H1 (cell line): ENCODE measurements around the gene NOS1AP. TPM values are rescaled to one million over a fixed set of nuclear protein-coding genes. Genes with fewer than 3 reads are reported as not detected.

Source experiments
- CTCF ChIA-PET: fragments of 300-600 bp; sonication (Branson Sonifier 250); formaldehyde crosslinking; loops from one replicate; lab custom pipeline; 2021; ENCODE audit not compliant: partially characterized antibody; lab: Charles Lee
- POLR2A ChIA-PET: fragments of 300-600 bp; sonication (Branson Sonifier 250); formaldehyde crosslinking; loops from one replicate; lab custom pipeline; 2021; ENCODE audit warnings: inconsistent platforms; ENCODE audit not compliant: partially characterized antibody; lab: Charles Lee
- DNase-seq, 2 experiments: peaks; one replicate each; pipeline versions ENCODE4 v3.0.0 to v3.0.0-alpha.2; 2010 to 2022; ENCODE audit warnings: low spot score in 2 of 2, low read depth in 1 of 2, mixed read lengths in 1 of 2
- FAIRE-seq: peaks from 2 replicates; lab custom pipeline; 2011; peaks lifted over from hg19 to GRCh38; lab: Jason Lieb, UNC
- H2AFZ ChIP-seq: 2 replicates; pipeline ENCODE4 v1.8.1; 2012; ENCODE audit warnings: low read length, inconsistent platforms
- H2AK5ac ChIP-seq: 2 replicates; pipeline ENCODE4 v1.6.1; 2013; ENCODE audit warnings: low read depth, low read length
- H2BK120ac ChIP-seq: replicated peaks from 2 replicates; pipeline ENCODE3; 2013; ENCODE audit warnings: low read depth, low read length, inconsistent platforms
- H2BK12ac ChIP-seq: 2 replicates; pipeline ENCODE4 v1.6.1; 2013; ENCODE audit warnings: low read depth, low read length
- H2BK15ac ChIP-seq: 2 replicates; pipeline ENCODE4 v1.6.1; 2013; ENCODE audit warnings: low read length
- H2BK20ac ChIP-seq: 2 replicates; pipeline ENCODE4 v1.6.1; 2013; ENCODE audit warnings: low read length
- H2BK5ac ChIP-seq: 2 replicates; pipeline ENCODE4 v1.6.1; 2013; ENCODE audit warnings: low read depth, low read length
- H3K14ac ChIP-seq: 2 replicates; pipeline ENCODE4 v1.6.1; 2013; ENCODE audit warnings: inconsistent platforms; ENCODE audit not compliant: insufficient read length
- H3K18ac ChIP-seq: 2 replicates; pipeline ENCODE4 v1.6.1; 2013; ENCODE audit warnings: low read length; ENCODE audit errors: extremely low read depth
- H3K23ac ChIP-seq: 2 replicates; pipeline ENCODE4 v1.6.1; 2013; ENCODE audit warnings: inconsistent platforms; ENCODE audit not compliant: insufficient read length
- H3K23me2 ChIP-seq: 2 replicates; pipeline ENCODE4 v1.6.1; 2013; ENCODE audit warnings: low read depth, low read length
- H3K27ac ChIP-seq: 2 replicates; pipeline ENCODE4 v1.6.1; 2011; ENCODE audit warnings: low read depth, low read length, inconsistent platforms
- H3K27me3 ChIP-seq, 4 experiments: replicated peaks in 1 of 4; 1 replicate in 1 of 4; 2 replicates in 3 of 4; pipeline versions ENCODE4 v1.6.1 to v1.8.1; 2011 to 2013; ENCODE audit warnings: low read length in 3 of 4, mild to moderate bottlenecking in 3 of 4, inconsistent platforms in 2 of 4, mixed read lengths in 2 of 4, moderate library complexity in 1 of 4; ENCODE audit not compliant: control insufficient read depth in 3 of 4, insufficient read depth in 3 of 4; ENCODE audit errors: extremely low read depth in 1 of 4
- H3K36me3 ChIP-seq, 4 experiments: 2 replicates each; pipeline versions ENCODE4 v1.6.1 to v1.8.1; 2011 to 2013; ENCODE audit warnings: mild to moderate bottlenecking in 4 of 4, low read length in 3 of 4, moderate library complexity in 2 of 4, control low read depth in 1 of 4, inconsistent platforms in 1 of 4; ENCODE audit not compliant: insufficient read depth in 4 of 4, control insufficient read depth in 2 of 4
- H3K4ac ChIP-seq: replicated peaks from 2 replicates; pipeline ENCODE3; 2013; ENCODE audit warnings: low read length, low read depth, mixed read lengths, inconsistent platforms; ENCODE audit not compliant: insufficient read length
- H3K4me1 ChIP-seq, 4 experiments: replicated peaks in 1 of 4; 1 replicate in 1 of 4; 2 replicates in 3 of 4; pipeline versions ENCODE4 v1.6.1 to v1.8.1; 2011 to 2013; ENCODE audit warnings: low read length in 3 of 4, inconsistent platforms in 2 of 4, mixed read lengths in 1 of 4; ENCODE audit not compliant: insufficient read depth in 4 of 4, control insufficient read depth in 3 of 4
- H3K4me2 ChIP-seq, 2 experiments: 2 replicates each; pipeline versions ENCODE4 v1.6.1 to v1.8.1; 2011 to 2013; ENCODE audit warnings: low read depth in 2 of 2, low read length in 2 of 2, control low read depth in 1 of 2, inconsistent platforms in 1 of 2, mild to moderate bottlenecking in 1 of 2; ENCODE audit not compliant: insufficient read depth in 1 of 2
- H3K4me3 ChIP-seq, 4 experiments: fragments of 200-600, 300-600 bp in 1 of 4; sonication (generic), shearing (Covaris generic), sonication (Bioruptor Twin) in 1 of 4; 2 replicates each; pipeline versions ENCODE4 v1.5.1 to v1.8.1; 2011 to 2016; ENCODE audit warnings: low read length in 4 of 4, low read depth in 3 of 4, control low read depth in 2 of 4, inconsistent platforms in 2 of 4, mild to moderate bottlenecking in 2 of 4, mixed read lengths in 1 of 4, moderate library complexity in 1 of 4; ENCODE audit not compliant: insufficient read depth in 2 of 4; ENCODE audit errors: extremely low read depth in 1 of 4
- H3K56ac ChIP-seq: replicated peaks from 2 replicates; pipeline ENCODE3; 2013; ENCODE audit warnings: low read depth, mild to moderate bottlenecking, mixed read lengths, low read length, inconsistent platforms; ENCODE audit not compliant: insufficient read length
- H3K79me1 ChIP-seq: 2 replicates; pipeline ENCODE4 v1.6.1; 2013; ENCODE audit warnings: low read depth, low read length, control low read depth
- H3K79me2 ChIP-seq, 2 experiments: 2 replicates each; pipeline versions ENCODE4 v1.6.1 to v1.8.1; 2012 to 2013; ENCODE audit warnings: low read length in 2 of 2, mild to moderate bottlenecking in 2 of 2, inconsistent platforms in 1 of 2; ENCODE audit not compliant: insufficient read depth in 2 of 2, control insufficient read depth in 1 of 2
- H3K9ac ChIP-seq, 4 experiments: replicated peaks in 1 of 4; 1 replicate in 1 of 4; 2 replicates in 3 of 4; pipeline versions ENCODE4 v1.6.1 to v1.8.1; 2011 to 2013; ENCODE audit warnings: low read depth in 3 of 4, low read length in 3 of 4, control low read depth in 2 of 4, mild to moderate bottlenecking in 2 of 4, moderate library complexity in 2 of 4, inconsistent platforms in 1 of 4; ENCODE audit errors: extremely low read depth in 1 of 4
- H3K9me3 ChIP-seq, 2 experiments: 2 replicates each; pipeline versions ENCODE4 v1.6.1 to v1.8.1; 2012 to 2013; ENCODE audit warnings: mild to moderate bottlenecking in 2 of 2, moderate library complexity in 2 of 2, control low read depth in 1 of 2, inconsistent platforms in 1 of 2, low read depth in 1 of 2, low read length in 1 of 2, mixed read lengths in 1 of 2; ENCODE audit not compliant: insufficient read depth in 2 of 2
- H4K20me1 ChIP-seq, 2 experiments: replicated peaks in 1 of 2; 2 replicates each; pipeline versions ENCODE3 to v1.8.1; 2011 to 2013; ENCODE audit warnings: inconsistent platforms in 2 of 2, low read length in 2 of 2, mild to moderate bottlenecking in 1 of 2; ENCODE audit not compliant: insufficient read depth in 2 of 2, control insufficient read depth in 1 of 2
- H4K5ac ChIP-seq: 2 replicates; pipeline ENCODE4 v1.6.1; 2013; ENCODE audit warnings: low read length, low read depth, mixed read lengths, inconsistent platforms; ENCODE audit not compliant: insufficient read length
- H4K8ac ChIP-seq: 2 replicates; pipeline ENCODE4 v1.8.0; 2013; ENCODE audit warnings: mild to moderate bottlenecking, moderate library complexity, low read length, inconsistent platforms; ENCODE audit not compliant: insufficient read depth; ENCODE audit errors: extremely low read depth
- H4K91ac ChIP-seq: replicated peaks from 2 replicates; pipeline ENCODE3; 2013; ENCODE audit warnings: low read length, mixed read lengths, inconsistent platforms; ENCODE audit not compliant: insufficient read length
- CTBP2 ChIP-seq: IDR thresholded peaks from 2 replicates; pipeline ENCODE4 v1.7.0; 2011; ENCODE audit warnings: borderline replicate concordance, mild to moderate bottlenecking, moderate library complexity, mixed read lengths, low read length; ENCODE audit not compliant: insufficient read depth, insufficient read length
- EP300 ChIP-seq, 2 experiments: IDR thresholded peaks; 1 replicate in 1 of 2; 2 replicates in 1 of 2; pipeline ENCODE4 v1.6.1; 2011 to 2012; ENCODE audit warnings: low read depth in 2 of 2, low read length in 2 of 2, mild to moderate bottlenecking in 2 of 2, borderline replicate concordance in 1 of 2, inconsistent platforms in 1 of 2, moderate library complexity in 1 of 2
- GABPA ChIP-seq: IDR thresholded peaks from 2 replicates; pipeline ENCODE4 v1.6.1; 2011; ENCODE audit warnings: mild to moderate bottlenecking, low read length, moderate library complexity, borderline replicate concordance; ENCODE audit not compliant: insufficient read depth
- GTF2F1 ChIP-seq: IDR thresholded peaks from 2 replicates; pipeline ENCODE4 v1.6.1; 2012; ENCODE audit warnings: low read depth, low read length, improper control_type of control experiment, borderline replicate concordance
- KDM5A ChIP-seq: fragments of 200-600 bp; IDR thresholded peaks from 2 replicates; pipeline ENCODE4 v1.7.1; 2012; ENCODE audit warnings: mild to moderate bottlenecking, low read length, inconsistent platforms, mixed read lengths
- RBBP5 ChIP-seq: IDR thresholded peaks from 2 replicates; pipeline ENCODE4 v1.7.1; 2012; ENCODE audit warnings: low read depth, mild to moderate bottlenecking, inconsistent platforms, low read length, moderate library complexity, borderline replicate concordance
- YY1 ChIP-seq: IDR thresholded peaks from 2 replicates; pipeline ENCODE4 v1.6.1; 2011; ENCODE audit warnings: low read depth, mild to moderate bottlenecking, low read length
- WGBS, 2 experiments: shearing (Covaris generic) in 1 of 2; methylation state at CpG; one replicate each; pipeline versions ENCODE4 v1.1.6 to v1.1.7; 2013 to 2015; ENCODE audit warnings: low lambda C conversion rate in 2 of 2, mixed read lengths in 2 of 2, inconsistent platforms in 1 of 2, low coverage in 1 of 2, missing lambda C conversion rate in 1 of 2; ENCODE audit not compliant: insufficient replicate concordance in 2 of 2, insufficient coverage in 1 of 2, insufficient read length in 1 of 2; ENCODE audit errors: extremely low coverage in 1 of 2, missing lambda C conversion rate in 1 of 2; 5-methylcytosine and 5-hydroxymethylcytosine counted together
- polyA plus RNA-seq, 7 experiments: library from polyadenylated mRNA; depleted of rRNA in 3 of 7; stranded (reverse) in 5 of 7; unstranded in 2 of 7; fragments of >200 nt in 5 of 7; fragments of 200-250 nt in 2 of 7; gene quantifications; 1 replicate in 5 of 7; 2 replicates in 1 of 7; 4 replicates in 1 of 7; pipeline versions ENCODE4 v1.2.1 to v1.2.3, GENCODE V29; 2011 to 2013; ENCODE audit warnings: missing spikeins in 2 of 7, mixed read lengths in 2 of 7
- total RNA-seq: library from RNA; stranded (reverse); fragmentation: NEBNext Ultra II Directional; extraction: Animal tissue kit (Norgen Biotek cat#: 25700); gene quantifications from 2 replicates; pipeline ENCODE4 v1.2.1, GENCODE V29; 2021

Gene NOS1AP
- total and polyA plus RNA-seq, 2 of the 8 experiments (the other 6 are each of a cell fraction or from before 2014, with no cell fraction given), result 2.4 to 12.1 TPM

DNA sequence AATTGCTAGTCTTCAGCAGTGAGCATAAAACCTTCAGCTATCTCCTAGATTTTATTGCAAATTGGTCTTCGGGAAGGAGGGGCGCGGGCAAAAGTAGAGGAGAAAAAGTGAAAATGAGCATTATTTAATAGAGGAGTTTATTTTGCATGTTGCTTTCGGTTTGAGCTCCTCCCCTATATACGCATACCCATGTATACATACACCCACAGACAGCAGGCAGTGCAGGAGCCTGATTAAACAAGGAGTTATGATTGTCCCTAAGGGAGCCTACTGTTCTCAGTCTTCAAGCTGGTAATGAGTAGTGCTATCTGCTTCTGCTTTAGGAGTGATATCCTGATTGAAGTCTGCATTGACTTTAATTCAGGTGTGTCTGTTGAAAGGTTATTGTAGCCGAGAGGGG lies 173.3 kb downstream of the NOS1AP start:
- no peak overlapping the region for H3K23ac ChIP-seq
- no peak overlapping the region for H2BK5ac ChIP-seq
- H3K27ac ChIP-seq, result no peak overlapping the region
- H3K27me3 ChIP-seq, result no peaks in the 10 kb centered on the region
- H3K14ac ChIP-seq, result no peak overlapping the region
- DNase-seq (no peak), FAIRE-seq (no peak)
- POLR2A ChIA-PET, result interaction anchor here (0.7 kb wide), 1 partner anchor 19 kb away, joined by 4 read pairs; no protein-coding TSS in a partner anchor
- H2BK12ac ChIP-seq, result no peak overlapping the region
- H3K23me2 ChIP-seq, result no peaks in the 10 kb centered on the region
- H4K5ac ChIP-seq, result no peak overlapping the region
- H3K4me3 ChIP-seq, result no peak overlapping the region
- no peak overlapping the region for H2AK5ac ChIP-seq
- H3K36me3 ChIP-seq, result no peaks in the 10 kb centered on the region
- no peaks in the 10 kb centered on the region for H3K9me3 ChIP-seq
- H4K8ac ChIP-seq, result no peak overlapping the region
- no peak overlapping the region for H2AFZ ChIP-seq
- no peak overlapping the region for H3K56ac ChIP-seq
- TF ChIP-seq CTBP2, result no peak
- no peak for TF ChIP-seq RBBP5
- TF ChIP-seq GABPA, result no peak
- no peak for TF ChIP-seq GTF2F1
- TF ChIP-seq KDM5A, result no peak
- TF ChIP-seq EP300 (IDR thresholded peaks at IDR 0.05; ENCODE audit: borderline replicate concordance in 1 of 2, low read depth in 2 of 2, low read length in 2 of 2), result no peak
- TF ChIP-seq YY1, result no peak
- H4K91ac ChIP-seq, result no peak overlapping the region
- H3K9ac ChIP-seq, result no peak overlapping the region
- H3K18ac ChIP-seq, result no peak overlapping the region
- H3K4me1 ChIP-seq, result 0 out of 7 replicates have a peak, but pooled peaks cover 0 to 10% (median 0%) of the 10 kb centered on the region in 4 experiments
- 93% methylated on average over 6 of the region's 6 CpGs; no CpG with 5 or more reads in 1 of the 2 experiments for WGBS, 2 experiments
- H4K20me1 ChIP-seq, result peaks cover 0 to 2% of the 10 kb centered on the region in 2 experiments
- no peak overlapping the region for H3K4ac ChIP-seq
- no peaks in the 10 kb centered on the region for H3K79me1 ChIP-seq
- no peak overlapping the region for H3K4me2 ChIP-seq
- no peak overlapping the region for H2BK120ac ChIP-seq
- H2BK20ac ChIP-seq, result no peak overlapping the region
- CTCF ChIA-PET, result interaction anchor here (0.7 to 1.3 kb wide), 3 partner anchors 8 to 23 kb away, joined by 3 to 5 read pairs (median 3); no protein-coding TSS in a partner anchor
- H2BK15ac ChIP-seq, result no peak overlapping the region
- peaks cover 0 to 6% of the 10 kb centered on the region in 2 experiments; a peak in 2 of 4 replicates for H3K79me2 ChIP-seq
